HG03457 (cell line): ENCODE results near the gene PREB.
A peak's percentile ranks its signal among the peaks of the same experiment; 100 is the strongest.

Source experiments
- ATAC-seq: cut with Tn5 transposase; IDR thresholded peaks from one replicate; pipeline ENCODE4 v1.9.1; 2021; ENCODE audit warnings: moderate number of reproducible peaks; ENCODE audit not compliant: unreplicated experiment

The PREB gene

GRCh38 chr2:27096748-27097297 lies 37.6 kb downstream of the PREB start:
- ATAC-seq = no peak

- no peak for ATAC-seq
Measured at GRCh38 chr2:27095745-27096651, 38.4 kb downstream of the PREB start.

- no peak for ATAC-seq
Measured at GRCh38 chr2:27095427-27095744, 39.0 kb downstream of the PREB start.

- ATAC-seq = no peak
Measured at GRCh38 chr2:27094353-27094984, 40.0 kb downstream of the PREB start.

- ATAC-seq = no peak
Measured at GRCh38 chr2:27093430-27094352, 40.7 kb downstream of the PREB start.

GRCh38 chr2:27092696-27093429 lies 41.6 kb downstream of the PREB start:
- no peak for ATAC-seq

GRCh38 chr2:27091746-27092695 lies 42.4 kb downstream of the PREB start:
- ATAC-seq = no peak

- no peak for ATAC-seq
Measured at GRCh38 chr2:27089111-27089954, 45.1 kb downstream of the PREB start.

GRCh38 chr2:27088634-27089033 lies 45.8 kb downstream of the PREB start:
- no peak for ATAC-seq

- no peak for ATAC-seq
Measured at GRCh38 chr2:27087823-27088410, 46.5 kb downstream of the PREB start.

- no peak for ATAC-seq
Measured at GRCh38 chr2:27086724-27087593, 47.5 kb downstream of the PREB start, which contains the start of gene KHK. Gene KHK (plus strand): TSS chr2:27086772. CDS start chr2:27087260, 488 bp downstream.

GRCh38 chr2:27086090-27086723 lies 48.2 kb downstream of the PREB start:
- ATAC-seq = peak; percentile 54

- ATAC-seq = no peak
Measured at GRCh38 chr2:27085673-27086089, 48.8 kb downstream of the PREB start.

GRCh38 chr2:27085062-27085672 lies 49.3 kb downstream of the PREB start:
- ATAC-seq = no peak

GRCh38 chr2:27084297-27085061 lies 50.0 kb downstream of the PREB start:
- ATAC-seq = no peak
